Neural cell (in vitro differentiated cells): Measurements from ENCODE around the gene EMCN. TPM values are rescaled to one million over a fixed set of nuclear protein-coding genes. Genes with fewer than 3 reads are reported as not detected.

Experiments
- H2AFZ ChIP-seq: fragments of 200-600, 300-800 bp; sonication (generic), shearing (Covaris generic); 2 replicates; pipeline ENCODE4 v1.6.0; 2014; ENCODE audit warnings: low read depth, mild to moderate bottlenecking, antibody characterized with exemption, low read length, moderate library complexity
- H3F3A ChIP-seq: fragments of 200-600 bp; shearing (Covaris generic); 2 replicates; pipeline ENCODE4 v1.6.1; 2016; ENCODE audit warnings: mild to moderate bottlenecking, moderate library complexity, mixed read lengths, antibody characterized with exemption, low read length; ENCODE audit not compliant: insufficient read depth, poor library complexity, severe bottlenecking
- H3K27ac ChIP-seq: fragments of 200-600, 300-800 bp; sonication (generic), shearing (Covaris generic); 2 replicates; pipeline ENCODE4 v1.5.1; 2014; ENCODE audit warnings: mild to moderate bottlenecking, low read length, moderate library complexity
- H3K27me3 ChIP-seq: fragments of 300-800, 200-600 bp; sonication (generic), shearing (Covaris generic); 2 replicates; pipeline ENCODE4 v1.6.0; 2014; ENCODE audit warnings: mild to moderate bottlenecking, low read depth, low read length, moderate library complexity; ENCODE audit not compliant: insufficient read depth
- H3K36me3 ChIP-seq: fragments of 300-800, 200-600 bp; sonication (generic), shearing (Covaris generic); 2 replicates; pipeline ENCODE4 v1.5.1; 2014; ENCODE audit warnings: mild to moderate bottlenecking, antibody characterized with exemption, low read length, moderate library complexity; ENCODE audit not compliant: insufficient read depth
- H3K4me2 ChIP-seq: fragments of 300-800, 200-600 bp; sonication (generic), shearing (Covaris generic); 2 replicates; pipeline ENCODE4 v1.6.0; 2014; ENCODE audit warnings: mild to moderate bottlenecking, low read length
- H3K4me3 ChIP-seq: fragments of 300-800, 200-600 bp; sonication (generic), shearing (Covaris generic); 2 replicates; pipeline ENCODE4 v1.5.1; 2014; ENCODE audit warnings: mild to moderate bottlenecking, low read length, moderate library complexity
- H3K79me2 ChIP-seq: fragments of 200-600 bp; shearing (Covaris generic); replicated peaks from 2 replicates; pipeline ENCODE4 v1.6.0; 2014; ENCODE audit warnings: mild to moderate bottlenecking, low read length, moderate library complexity; ENCODE audit not compliant: insufficient read depth
- H3K9ac ChIP-seq: fragments of 300-800, 200-600 bp; sonication (generic), shearing (Covaris generic); 2 replicates; pipeline ENCODE4 v1.6.1; 2016; ENCODE audit warnings: mild to moderate bottlenecking, low read length, mixed read lengths
- H3K9me2 ChIP-seq: fragments of 200-600 bp; shearing (Covaris generic); 2 replicates; pipeline ENCODE4 v1.6.1; 2016; ENCODE audit warnings: mild to moderate bottlenecking, low read length, mixed read lengths; ENCODE audit not compliant: insufficient read depth
- H3K9me3 ChIP-seq: fragments of 200-600, 300-800 bp; sonication (generic), shearing (Covaris generic); 2 replicates; pipeline ENCODE4 v1.6.1; 2016; ENCODE audit warnings: mild to moderate bottlenecking, mixed run types, low read length, moderate library complexity, mixed read lengths
- H4K20me1 ChIP-seq: fragments of 200-600 bp; shearing (Covaris generic); 2 replicates; pipeline ENCODE4 v1.6.1; 2016; ENCODE audit warnings: mild to moderate bottlenecking, mixed run types; ENCODE audit not compliant: insufficient read depth
- CTCF ChIP-seq: fragments of 450-650 bp; IDR thresholded peaks from 2 replicates; pipeline ENCODE4 v1.5.1; 2014; ENCODE audit warnings: antibody characterized with exemption, mild to moderate bottlenecking, moderate library complexity; ENCODE audit not compliant: poor library complexity, severe bottlenecking
- EP300 ChIP-seq: fragments of 450-650 bp; conservative IDR thresholded peaks from 2 replicates; pipeline ENCODE4 v1.6.1; 2014; ENCODE audit warnings: antibody characterized with exemption, mild to moderate bottlenecking, moderate library complexity; ENCODE audit not compliant: poor library complexity, severe bottlenecking
- EZH2 ChIP-seq: fragments of 200-600, 300-800 bp; shearing (Covaris generic), sonication (generic); IDR thresholded peaks from 2 replicates; pipeline ENCODE4 v1.6.1; 2014; ENCODE audit warnings: antibody characterized with exemption, low read length, borderline replicate concordance, mild to moderate bottlenecking; ENCODE audit not compliant: insufficient read depth, poor library complexity, severe bottlenecking
- MXI1 ChIP-seq: fragments of 450-650 bp; conservative IDR thresholded peaks from 2 replicates; pipeline ENCODE4 v1.6.1; 2014; ENCODE audit warnings: antibody characterized with exemption, mild to moderate bottlenecking; ENCODE audit not compliant: poor library complexity, severe bottlenecking
- POLR2AphosphoS5 ChIP-seq: IDR thresholded peaks from 2 replicates; pipeline ENCODE4 v1.6.1; 2012
- RAD21 ChIP-seq: fragments of 450-650 bp; conservative IDR thresholded peaks from 2 replicates; pipeline ENCODE4 v1.6.1; 2014; ENCODE audit warnings: antibody characterized with exemption, mild to moderate bottlenecking, moderate library complexity
- SMC3 ChIP-seq: fragments of 450-650 bp; conservative IDR thresholded peaks from 2 replicates; pipeline ENCODE4 v1.6.1; 2014; ENCODE audit warnings: antibody characterized with exemption, mild to moderate bottlenecking, moderate library complexity; ENCODE audit not compliant: poor library complexity
- TAF1 ChIP-seq: IDR thresholded peaks from 2 replicates; pipeline ENCODE4 v1.6.1; 2012; ENCODE audit warnings: low read depth
- polyA plus RNA-seq: library from polyadenylated mRNA; depleted of rRNA; stranded (reverse); fragments of >200 nt; gene quantifications from 2 replicates; pipeline ENCODE4 v1.2.3, GENCODE V29; 2014
- TF ChIP-seq, protein P1 (sequence below): IDR thresholded peaks from 2 replicates; pipeline ENCODE4 v1.6.1; 2012; ENCODE audit warnings: borderline replicate concordance

Gene EMCN
- polyA plus RNA-seq, 1 donor from 2014 or later: 0.77 TPM

- no peak overlapping the region for H3K9ac ChIP-seq
- H4K20me1 ChIP-seq: no peaks in the 10 kb centered on the region
- H3K9me3 ChIP-seq: no peaks in the 10 kb centered on the region
- no peak overlapping the region for H3K4me2 ChIP-seq
- H3K4me3 ChIP-seq: no peak overlapping the region
- H3K36me3 ChIP-seq: no peaks in the 10 kb centered on the region
- H3K9me2 ChIP-seq: no peaks in the 10 kb centered on the region
- no peak overlapping the region for H3K27ac ChIP-seq
- no peaks in the 10 kb centered on the region for H3K79me2 ChIP-seq
- no peaks in the 10 kb centered on the region for H3K27me3 ChIP-seq
- no peak overlapping the region for H2AFZ ChIP-seq
- no peak for TF ChIP-seq SMC3
- no peak for TF ChIP-seq RAD21
- no peak for TF ChIP-seq TAF1
- no peak for TF ChIP-seq POLR2AphosphoS5
- TF ChIP-seq MXI1: no peak
- TF ChIP-seq EZH2: no peak
- no peak for TF ChIP-seq EP300
- TF ChIP-seq, protein P1, sequence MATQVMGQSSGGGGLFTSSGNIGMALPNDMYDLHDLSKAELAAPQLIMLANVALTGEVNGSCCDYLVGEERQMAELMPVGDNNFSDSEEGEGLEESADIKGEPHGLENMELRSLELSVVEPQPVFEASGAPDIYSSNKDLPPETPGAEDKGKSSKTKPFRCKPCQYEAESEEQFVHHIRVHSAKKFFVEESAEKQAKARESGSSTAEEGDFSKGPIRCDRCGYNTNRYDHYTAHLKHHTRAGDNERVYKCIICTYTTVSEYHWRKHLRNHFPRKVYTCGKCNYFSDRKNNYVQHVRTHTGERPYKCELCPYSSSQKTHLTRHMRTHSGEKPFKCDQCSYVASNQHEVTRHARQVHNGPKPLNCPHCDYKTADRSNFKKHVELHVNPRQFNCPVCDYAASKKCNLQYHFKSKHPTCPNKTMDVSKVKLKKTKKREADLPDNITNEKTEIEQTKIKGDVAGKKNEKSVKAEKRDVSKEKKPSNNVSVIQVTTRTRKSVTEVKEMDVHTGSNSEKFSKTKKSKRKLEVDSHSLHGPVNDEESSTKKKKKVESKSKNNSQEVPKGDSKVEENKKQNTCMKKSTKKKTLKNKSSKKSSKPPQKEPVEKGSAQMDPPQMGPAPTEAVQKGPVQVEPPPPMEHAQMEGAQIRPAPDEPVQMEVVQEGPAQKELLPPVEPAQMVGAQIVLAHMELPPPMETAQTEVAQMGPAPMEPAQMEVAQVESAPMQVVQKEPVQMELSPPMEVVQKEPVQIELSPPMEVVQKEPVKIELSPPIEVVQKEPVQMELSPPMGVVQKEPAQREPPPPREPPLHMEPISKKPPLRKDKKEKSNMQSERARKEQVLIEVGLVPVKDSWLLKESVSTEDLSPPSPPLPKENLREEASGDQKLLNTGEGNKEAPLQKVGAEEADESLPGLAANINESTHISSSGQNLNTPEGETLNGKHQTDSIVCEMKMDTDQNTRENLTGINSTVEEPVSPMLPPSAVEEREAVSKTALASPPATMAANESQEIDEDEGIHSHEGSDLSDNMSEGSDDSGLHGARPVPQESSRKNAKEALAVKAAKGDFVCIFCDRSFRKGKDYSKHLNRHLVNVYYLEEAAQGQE: no peak
- TF ChIP-seq CTCF: no peak
- no peaks in the 10 kb centered on the region for H3F3A ChIP-seq
Measured at GRCh38 chr4:100424376-100424775, 93.4 kb downstream of the EMCN start.

DNA sequence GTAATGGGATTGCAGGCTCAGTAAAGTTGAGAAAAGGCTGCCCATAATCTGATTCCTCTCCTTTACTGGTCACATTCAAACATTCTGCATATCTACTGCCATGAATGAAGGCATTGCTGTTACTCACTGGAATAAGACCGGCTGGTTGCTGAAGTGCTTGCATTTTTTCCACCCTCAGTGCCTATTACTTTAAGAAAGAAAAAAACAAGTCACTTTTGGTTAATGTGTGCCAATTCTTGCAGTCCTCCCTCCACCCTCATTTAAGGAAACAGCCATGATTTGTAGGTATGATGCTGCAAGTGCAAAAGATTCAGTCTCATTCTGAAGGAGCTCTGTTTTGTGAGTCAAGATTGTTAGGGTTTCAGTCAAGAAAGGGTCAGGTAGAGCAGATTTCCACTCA, 94.9 kb downstream of the EMCN start:
- Histone ChIP-seq H3K27ac (no peak overlapping the region), H3K36me3 (no peaks in the 10 kb centered on the region), H3K9me2 (no peaks in the 10 kb centered on the region), H3K4me2 (no peak overlapping the region), H3K9me3 (no peaks in the 10 kb centered on the region), H4K20me1 (no peaks in the 10 kb centered on the region), H3F3A (no peaks in the 10 kb centered on the region), H3K27me3 (no peaks in the 10 kb centered on the region), H3K79me2 (no peaks in the 10 kb centered on the region), H3K4me3 (no peak overlapping the region), H3K9ac (no peak overlapping the region), H2AFZ (no peak overlapping the region)
- TF ChIP-seq RAD21 (no peak), MXI1 (no peak), TAF1 (no peak), SMC3 (no peak), CTCF (no peak)
- TF ChIP-seq, protein P1: no peak
